Prostate gland (tissue), 2 donors: ENCODE data around the gene POU2AF3.

Source experiments
- POLR2A ChIP-seq: fragments of 450-650 bp; IDR thresholded peaks from one replicate; pipeline ENCODE4 v1.6.1; 2016; ENCODE audit warnings: antibody characterized with exemption, mild to moderate bottlenecking
- TF ChIP-seq, protein P1 (sequence below), 4 experiments: fragments of 200-600 bp in 2 of 4; fragments of 450-650 bp in 2 of 4; sonication (generic) in 2 of 4; IDR thresholded peaks; 1 replicate in 3 of 4; 2 replicates in 1 of 4; pipeline ENCODE4 v1.5.1; 2016 to 2019; ENCODE audit warnings: antibody characterized with exemption in 4 of 4, mild to moderate bottlenecking in 2 of 4, moderate library complexity in 2 of 4

DNA sequence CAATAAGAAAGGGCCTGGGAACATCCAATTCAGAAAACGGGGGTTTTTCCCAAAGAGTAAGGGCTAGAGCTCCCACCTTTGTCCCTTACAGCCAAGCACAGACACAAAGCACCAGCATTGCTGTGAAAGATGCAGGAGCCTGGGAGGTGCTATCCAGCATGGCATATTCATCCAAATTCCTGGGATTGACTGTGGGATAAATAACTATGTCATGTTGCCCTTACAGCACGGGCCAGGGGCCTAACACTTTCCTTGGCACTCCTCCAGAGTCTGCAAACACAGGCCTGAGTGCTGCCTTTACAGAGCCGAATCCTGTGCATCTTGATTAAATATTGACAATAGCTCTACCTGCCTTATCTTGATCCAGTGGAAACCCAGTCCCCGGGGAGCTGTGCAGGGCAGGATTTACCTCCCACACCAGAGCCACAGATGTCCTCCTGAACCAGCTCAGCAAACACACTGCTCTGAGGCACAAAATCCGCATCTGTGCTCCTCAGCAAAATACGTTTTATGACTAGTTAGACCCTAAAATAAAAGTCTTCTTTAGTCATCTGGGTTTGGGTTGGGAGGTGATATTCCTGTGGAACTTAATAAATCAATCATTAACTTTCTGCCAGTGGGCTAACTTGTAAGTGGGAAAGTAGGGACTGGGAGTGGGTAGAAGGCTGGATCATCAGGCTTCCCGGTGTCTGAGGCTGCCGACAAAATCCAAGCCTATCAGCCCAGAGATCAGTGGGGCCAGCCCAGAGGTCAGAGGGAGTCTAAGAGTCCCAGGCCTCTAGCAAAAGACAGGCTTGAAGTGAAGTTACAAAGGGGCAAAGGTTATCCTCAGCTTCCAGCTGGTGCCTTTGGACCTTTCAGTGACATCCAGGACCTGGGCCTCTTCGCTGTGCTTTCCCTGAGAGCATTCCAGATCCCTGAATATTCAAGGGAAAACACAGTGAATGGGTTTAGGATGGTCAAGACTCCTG lies 36.5 kb downstream of the POU2AF3 start:
- TF ChIP-seq POLR2A: no peak
- TF ChIP-seq, protein P1, sequence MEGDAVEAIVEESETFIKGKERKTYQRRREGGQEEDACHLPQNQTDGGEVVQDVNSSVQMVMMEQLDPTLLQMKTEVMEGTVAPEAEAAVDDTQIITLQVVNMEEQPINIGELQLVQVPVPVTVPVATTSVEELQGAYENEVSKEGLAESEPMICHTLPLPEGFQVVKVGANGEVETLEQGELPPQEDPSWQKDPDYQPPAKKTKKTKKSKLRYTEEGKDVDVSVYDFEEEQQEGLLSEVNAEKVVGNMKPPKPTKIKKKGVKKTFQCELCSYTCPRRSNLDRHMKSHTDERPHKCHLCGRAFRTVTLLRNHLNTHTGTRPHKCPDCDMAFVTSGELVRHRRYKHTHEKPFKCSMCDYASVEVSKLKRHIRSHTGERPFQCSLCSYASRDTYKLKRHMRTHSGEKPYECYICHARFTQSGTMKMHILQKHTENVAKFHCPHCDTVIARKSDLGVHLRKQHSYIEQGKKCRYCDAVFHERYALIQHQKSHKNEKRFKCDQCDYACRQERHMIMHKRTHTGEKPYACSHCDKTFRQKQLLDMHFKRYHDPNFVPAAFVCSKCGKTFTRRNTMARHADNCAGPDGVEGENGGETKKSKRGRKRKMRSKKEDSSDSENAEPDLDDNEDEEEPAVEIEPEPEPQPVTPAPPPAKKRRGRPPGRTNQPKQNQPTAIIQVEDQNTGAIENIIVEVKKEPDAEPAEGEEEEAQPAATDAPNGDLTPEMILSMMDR (IDR thresholded peaks at IDR 0.05): no peak
